ENCODE data around the gene VEGFA.

VEGFA gene

DNA sequence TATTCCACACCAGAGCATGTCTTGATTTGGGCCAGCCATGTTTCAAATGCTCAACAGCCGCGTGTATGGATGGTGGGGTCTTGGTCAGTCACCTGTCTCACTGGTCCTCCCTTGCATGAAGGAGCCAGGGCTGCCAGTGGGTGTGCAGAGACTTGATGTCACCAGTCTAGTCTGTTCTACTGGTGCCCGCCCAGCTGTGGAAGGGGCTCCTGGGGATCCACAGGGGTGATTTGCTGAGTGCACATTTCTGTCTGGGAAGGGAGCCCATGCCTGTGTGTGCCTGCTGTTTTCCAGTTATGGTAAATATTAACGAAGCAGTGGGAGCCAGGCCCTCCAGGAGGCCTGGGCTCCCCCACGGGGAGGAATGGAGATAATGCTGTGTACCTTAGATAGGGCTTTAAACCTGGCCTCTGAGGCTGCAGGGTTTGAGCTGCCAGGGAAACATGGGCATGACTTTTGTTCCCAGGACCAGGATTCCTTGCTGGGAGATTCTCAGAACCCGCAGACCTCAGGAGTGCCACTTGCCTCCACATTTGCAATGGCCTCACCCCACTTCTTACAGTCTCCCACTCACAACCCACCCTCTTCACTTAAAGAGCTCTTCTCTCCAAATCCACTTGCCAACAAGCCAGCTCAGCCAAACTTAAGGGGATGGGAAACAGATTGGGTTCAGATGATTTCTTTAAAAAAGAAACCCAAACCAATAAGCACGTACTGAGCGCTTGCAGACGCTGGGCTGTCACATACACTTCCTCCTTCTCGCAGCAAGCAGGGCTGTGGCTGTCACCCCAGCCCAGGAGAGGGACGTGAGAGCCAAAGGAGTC is 54.1 kb downstream of the VEGFA start:
- no peak for DNase-seq (ENCODE audit: low read depth)

DNA sequence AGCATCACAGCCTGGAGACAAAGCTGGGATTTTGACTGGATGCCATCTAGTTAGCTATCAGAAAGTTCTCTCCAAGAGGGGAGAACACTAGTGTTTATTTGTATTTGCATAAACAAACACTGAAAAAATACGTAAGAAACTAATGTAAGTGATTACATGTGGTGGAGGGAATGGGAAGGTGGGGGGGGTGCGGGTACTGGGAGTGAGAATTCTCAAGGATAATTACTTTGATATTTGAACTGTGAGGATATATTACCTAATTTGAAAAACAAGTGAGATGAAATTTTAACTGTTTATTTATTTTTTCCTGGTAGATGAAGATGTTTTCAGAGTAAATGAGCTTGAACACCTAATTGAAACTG is 54.7 kb downstream of the VEGFA start:
- DNase-seq (ENCODE audit: low read depth) = no peak

DNA sequence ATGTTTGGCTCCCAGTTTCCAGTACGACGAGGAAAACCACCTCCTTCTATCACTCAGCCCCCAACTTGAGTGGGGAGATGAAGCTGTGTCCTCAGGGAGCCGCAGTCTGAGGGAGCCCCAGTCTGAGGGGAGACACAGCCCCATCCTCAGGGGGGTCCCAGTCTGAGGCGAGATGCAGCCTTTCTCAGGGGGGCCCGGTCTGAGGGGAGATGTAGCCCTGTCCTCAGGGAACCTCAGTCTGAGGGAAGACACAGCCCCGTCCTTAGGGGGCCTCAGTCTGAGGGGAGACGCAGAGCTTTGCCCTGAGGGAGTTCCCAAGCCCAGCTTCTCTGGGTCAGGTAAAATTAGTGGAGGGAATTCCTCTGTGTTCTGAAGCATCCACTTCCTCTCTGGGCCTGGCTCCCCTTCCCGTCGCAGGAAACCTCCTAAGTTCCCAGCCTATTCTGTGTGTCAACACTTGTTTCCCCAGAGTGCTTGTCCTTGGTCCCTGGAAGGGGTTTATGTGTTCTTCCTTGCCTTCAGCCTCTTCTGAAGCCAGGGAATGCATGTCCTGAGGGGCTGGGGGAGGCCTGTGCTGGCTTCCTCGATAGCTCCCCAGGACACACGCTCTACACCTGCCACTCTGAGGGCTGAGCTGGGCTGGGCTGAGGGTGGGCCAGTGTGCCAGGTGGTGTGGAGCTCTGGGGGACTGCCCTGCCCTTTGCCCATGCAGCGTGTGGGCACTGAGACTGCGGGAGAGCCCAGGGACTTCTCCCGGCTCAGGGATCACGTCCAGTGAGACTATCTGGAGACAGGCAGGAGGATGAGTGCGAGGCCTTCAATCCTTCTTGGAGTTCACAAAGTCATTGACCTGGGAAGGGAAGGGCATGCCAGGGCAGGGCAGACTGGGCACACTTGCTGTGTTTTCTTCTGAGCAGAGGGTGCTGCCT is 55.4 kb downstream of the VEGFA start:
- DNase-seq (ENCODE audit: low read depth) = no peak

DNA sequence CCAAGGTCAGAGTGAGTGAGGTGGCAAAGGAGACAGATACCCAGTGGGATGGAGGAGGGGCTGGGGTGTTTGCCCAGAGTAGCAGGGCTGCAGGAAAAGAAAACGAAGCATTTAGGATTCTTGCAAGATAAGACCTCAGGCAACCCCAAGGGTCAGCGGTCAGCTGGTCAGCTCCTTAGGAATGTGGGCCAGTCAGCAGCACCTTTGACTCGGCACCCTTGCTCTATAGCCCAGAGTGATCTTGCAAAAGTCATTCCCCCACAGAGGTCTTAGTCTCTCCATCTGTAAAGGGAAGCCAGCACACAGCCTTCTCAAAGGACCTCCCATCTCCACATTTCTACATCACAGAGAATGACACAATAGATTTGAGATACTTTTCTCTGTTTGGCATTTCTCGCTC is 56.7 kb downstream of the VEGFA start:
- no peak for DNase-seq (ENCODE audit: low read depth)

DNA sequence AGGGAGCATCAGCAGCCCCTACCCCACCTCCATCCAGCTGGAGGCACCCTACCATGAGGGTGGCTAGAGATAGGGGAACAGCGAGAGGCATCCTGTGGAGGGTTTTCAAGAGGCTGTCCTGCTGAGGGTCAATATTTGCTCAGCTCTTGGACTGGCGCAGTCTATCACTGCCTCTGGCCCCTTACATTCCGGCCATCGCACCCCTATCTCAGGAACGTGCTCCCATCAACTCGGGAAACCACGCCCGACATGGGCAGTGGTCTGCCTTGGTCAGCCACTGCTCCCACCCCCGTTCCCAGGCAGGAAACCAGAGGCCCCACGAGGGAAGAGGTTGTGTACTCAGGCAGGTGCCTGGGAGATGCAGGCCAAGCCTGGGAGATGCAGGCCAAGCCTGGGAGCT is 57.9 kb downstream of the VEGFA start:
- DNase-seq (ENCODE audit: low read depth) = no peak

DNA sequence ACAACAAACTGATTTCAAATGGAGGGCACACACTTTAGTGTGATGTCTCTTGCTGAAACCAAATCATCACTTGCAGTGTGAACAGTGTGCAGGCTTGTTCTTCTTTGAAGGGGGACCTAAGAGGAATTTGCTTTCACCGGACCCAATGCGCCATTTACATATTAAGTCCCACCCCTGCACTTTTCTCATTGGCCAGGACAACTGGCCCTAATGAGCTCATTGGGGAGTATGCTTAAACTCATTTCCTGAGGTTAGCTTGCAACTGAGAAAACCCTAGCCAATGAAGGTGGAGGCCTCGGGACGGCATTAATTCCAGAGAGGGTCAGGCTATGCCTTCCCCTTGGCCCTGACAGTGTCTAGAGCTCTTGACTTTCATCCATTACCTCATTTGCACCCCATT is 58.7 kb downstream of the VEGFA start:
- no peak for DNase-seq (ENCODE audit: low read depth)

DNA sequence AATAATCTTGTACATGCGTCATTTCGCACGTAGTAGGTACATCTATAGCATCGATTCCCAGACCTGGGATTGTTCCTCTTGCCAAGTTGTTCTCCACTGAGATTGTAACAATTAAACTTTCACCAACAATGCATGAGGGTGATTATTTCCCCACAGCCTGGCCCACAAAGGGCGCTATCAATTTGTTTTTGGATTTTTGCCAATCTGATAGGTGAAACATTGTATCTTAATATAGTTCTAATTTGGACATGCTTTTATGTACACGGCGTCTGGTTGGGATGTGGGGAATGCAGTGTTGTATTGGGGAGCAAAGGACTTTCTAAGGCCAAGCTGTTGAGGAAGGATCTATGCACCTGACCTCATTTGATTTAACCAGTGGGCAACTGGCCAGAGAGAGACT is 59.5 kb downstream of the VEGFA start:
- no peak for DNase-seq (ENCODE audit: low read depth)

DNA sequence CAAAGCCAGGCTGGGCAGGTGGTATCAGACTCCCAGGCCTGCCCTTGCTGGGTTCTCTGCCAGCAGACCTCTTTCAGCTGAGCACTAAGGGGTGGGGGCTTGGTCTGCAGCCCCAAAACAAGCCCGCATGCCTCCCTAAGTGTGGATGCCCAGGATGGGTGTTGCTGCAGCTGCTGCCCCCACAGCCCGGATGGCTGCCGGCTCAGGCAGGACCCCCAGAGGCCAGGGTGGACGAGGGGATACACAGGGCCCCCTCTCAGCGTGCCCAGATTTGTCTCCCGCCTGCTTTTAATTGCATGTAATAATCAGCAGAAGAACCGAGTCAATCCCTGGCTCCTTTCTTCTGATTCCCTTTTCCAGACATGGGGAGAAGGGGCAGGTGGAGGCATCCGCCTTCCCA is 60.8 kb downstream of the VEGFA start:
- no peak for DNase-seq (ENCODE audit: low read depth)

DNA sequence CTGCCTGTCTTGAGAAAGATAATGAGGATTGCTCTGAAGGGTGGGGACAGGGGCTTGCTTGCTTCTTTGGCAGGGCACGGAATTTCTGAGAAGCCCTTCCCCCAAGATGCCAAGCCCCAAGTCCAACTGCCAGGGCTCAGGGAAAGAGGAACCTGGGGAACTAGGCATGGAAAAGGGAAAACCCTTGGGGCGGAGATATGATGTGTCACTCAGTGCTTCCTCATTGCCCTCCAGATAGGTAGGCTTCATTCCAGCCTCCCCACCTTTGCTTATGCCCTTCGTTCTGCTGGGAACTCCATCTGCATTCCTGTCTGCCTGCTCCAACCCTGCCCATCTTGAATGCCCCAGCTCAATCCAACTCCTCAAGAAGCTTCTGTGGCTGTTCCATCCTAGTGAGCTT is 61.2 kb downstream of the VEGFA start:
- DNase-seq (ENCODE audit: low read depth) = no peak

DNA sequence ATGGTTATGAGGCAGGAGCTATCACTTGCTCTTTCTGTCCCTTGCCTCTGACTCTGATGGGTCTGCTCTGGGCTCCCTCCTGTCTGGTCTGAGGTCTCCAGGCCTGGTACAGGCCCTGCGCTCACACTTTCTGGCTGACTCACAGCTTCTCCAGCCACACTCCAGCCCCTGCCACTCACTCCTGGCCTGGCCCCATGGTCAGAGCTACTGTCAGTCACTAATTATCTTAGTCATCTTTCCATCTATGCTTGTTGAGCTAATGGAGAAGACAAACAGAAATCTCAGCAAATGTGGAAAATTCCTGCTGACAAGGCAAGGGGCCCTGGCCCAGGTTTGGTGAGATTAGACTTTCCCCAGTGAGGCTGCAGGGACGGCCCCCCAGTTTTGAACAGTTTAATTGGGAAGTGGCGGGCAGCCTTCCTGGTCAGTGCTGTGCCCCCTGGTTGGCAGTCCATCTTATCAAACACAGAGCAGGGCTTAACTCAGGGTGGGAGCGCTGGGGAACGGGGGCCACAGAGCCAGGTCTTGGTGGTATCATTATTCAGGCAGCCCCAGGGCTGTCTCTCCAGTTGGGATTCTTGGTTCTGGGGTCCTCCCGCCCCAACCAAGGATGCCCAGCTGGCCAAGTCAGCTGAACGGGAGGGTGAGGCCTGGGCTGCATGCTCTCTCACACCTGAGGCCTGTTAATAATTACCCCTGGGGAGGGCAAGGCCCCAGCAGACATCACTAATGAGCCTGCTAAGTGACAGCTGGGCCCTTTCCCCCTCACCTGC is 63.4 kb downstream of the VEGFA start:
- no peak for DNase-seq (ENCODE audit: low read depth)

DNA sequence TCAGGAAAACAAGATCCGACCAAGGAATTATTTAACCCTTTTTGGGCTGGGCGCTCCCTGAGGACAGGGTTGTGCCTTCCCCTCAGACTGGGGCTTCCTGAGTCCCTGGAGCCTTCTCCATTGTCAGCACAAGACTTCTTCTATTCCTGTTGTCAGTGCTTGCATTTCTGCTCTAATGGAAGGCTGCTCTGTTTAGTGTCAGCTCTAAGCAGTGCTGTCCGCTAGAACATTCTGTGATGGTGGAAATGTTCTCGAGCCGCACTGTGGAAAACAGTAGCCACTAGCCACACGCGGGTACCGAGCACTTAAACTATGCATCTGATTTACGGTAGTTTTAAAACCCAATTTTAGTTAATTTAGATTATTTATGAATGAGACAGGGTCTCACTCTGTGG is 64.0 kb downstream of the VEGFA start:
- DNase-seq (ENCODE audit: low read depth) = no peak

DNA sequence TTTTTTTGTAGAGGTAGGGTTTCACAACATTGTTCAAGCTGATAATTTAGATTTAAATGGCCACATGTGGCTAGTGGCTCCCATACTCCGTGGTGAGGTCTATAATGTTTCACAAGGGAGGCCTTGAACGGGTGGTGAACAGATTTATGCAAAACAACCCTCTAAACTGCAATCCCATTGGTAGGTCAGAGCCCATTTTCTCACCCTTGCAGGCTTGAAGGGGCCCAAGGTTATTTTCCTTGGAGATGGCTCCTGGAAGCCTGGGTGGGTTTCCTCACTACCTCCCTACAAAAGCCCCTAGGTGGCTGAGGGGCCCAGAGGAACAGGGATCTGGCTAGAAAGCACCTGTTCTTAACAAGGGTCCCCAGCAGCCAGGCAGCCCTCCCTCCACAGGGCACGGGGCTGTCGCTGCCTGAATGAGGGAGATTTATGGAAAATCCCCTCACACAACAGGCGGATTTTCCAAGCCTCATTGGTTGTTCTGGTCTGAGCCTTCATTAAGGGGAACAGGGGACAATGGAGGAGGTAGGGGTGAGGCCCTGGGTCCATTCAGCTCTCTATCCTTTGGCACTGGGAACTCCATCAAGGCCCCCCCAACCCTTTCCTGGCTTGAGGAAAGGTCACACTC is 64.6 kb downstream of the VEGFA start:
- no peak for DNase-seq (ENCODE audit: low read depth)

DNA sequence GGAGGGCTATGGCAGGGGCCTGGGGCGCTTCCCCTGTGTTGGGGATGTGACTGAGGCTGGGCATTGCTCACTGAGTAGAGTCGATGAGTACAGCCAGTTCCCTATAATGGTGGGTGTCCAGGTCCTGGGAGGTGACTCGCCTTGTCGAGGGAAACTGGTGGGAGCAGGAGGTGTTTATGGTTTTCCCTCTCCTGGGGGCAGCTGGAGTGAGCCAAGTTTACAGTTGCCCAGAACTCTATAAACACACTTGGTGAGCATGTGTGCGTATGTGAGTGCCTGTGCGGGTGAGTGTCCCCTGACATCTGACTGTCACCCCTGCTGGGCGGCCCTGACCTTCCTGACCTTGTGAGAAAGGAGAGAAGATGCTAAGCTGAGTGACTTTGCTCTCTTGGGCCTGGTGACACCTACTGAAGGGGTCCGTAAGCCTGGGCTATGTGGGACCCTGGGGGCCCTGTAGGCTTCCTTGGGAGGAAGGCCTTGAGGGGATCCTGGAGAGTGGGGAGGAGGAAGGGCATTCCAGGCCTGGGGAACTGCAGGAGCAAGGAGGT is 65.9 kb downstream of the VEGFA start:
- no peak for DNase-seq (ENCODE audit: low read depth)

Measured in activated T-helper 9 cell treated with anti-CD3 and anti-CD28 coated beads, Interleukin-2, amount 50 U/mL, for 16 hours (primary cell).